ENCODE results near the gene EPHA3. TPM values are rescaled to one million over a fixed set of nuclear protein-coding genes. Genes with fewer than 3 reads are reported as not detected.

Gene EPHA3
- total and polyA plus RNA-seq, 2 donors from 2014 or later = 0.19 to 6.5 TPM

GRCh38 chr3:89246326-89246725, 138.9 kb downstream of the EPHA3 start:
- FAIRE-seq (no peak), DNase-seq (no peak)
- Histone ChIP-seq H3K36me3 (ENCODE audit: control insufficient read depth in 2 of 3, insufficient read depth in 3 of 3, low read length in 3 of 3) (no peaks in the 10 kb centered on the region), H3K4me1 (ENCODE audit: control insufficient read depth in 2 of 3, insufficient read depth in 2 of 3, low read depth in 1 of 3, low read length in 3 of 3) (no peaks in the 10 kb centered on the region), H3K9ac (ENCODE audit: low read length in 3 of 3) (no peak overlapping the region), H3K27me3 (ENCODE audit: control insufficient read depth, insufficient read depth, low read length) (no peaks in the 10 kb centered on the region), H3K9me3 (ENCODE audit: control insufficient read depth in 2 of 3, insufficient read depth in 1 of 3, low read length in 3 of 3) (no peaks in the 10 kb centered on the region), H3K27ac (ENCODE audit: low read depth in 2 of 2, low read length in 2 of 2) (no peak overlapping the region), H3K4me3 (ENCODE audit: low read length in 3 of 3) (no peak overlapping the region)
- TF ChIP-seq CTCF (IDR thresholded peaks at IDR 0.05; ENCODE audit: borderline replicate concordance, extremely low read depth, insufficient read depth) = no peak
- intact Hi-C loops (cut with DNase I) = no loop called here

- H3K9me3 ChIP-seq (ENCODE audit: control insufficient read depth in 2 of 3, insufficient read depth in 1 of 3, low read length in 3 of 3) = no peaks in the 10 kb centered on the region
- FAIRE-seq = no peak
- DNase-seq = no peak
- H3K4me1 ChIP-seq (ENCODE audit: control insufficient read depth in 2 of 3, insufficient read depth in 2 of 3, low read depth in 1 of 3, low read length in 3 of 3) = no peaks in the 10 kb centered on the region
- H3K27me3 ChIP-seq (ENCODE audit: control insufficient read depth, insufficient read depth, low read length) = no peaks in the 10 kb centered on the region
- no peak overlapping the region for H3K27ac ChIP-seq (ENCODE audit: low read depth in 2 of 2, low read length in 2 of 2)
- no peaks in the 10 kb centered on the region for H3K36me3 ChIP-seq (ENCODE audit: control insufficient read depth in 2 of 3, insufficient read depth in 3 of 3, low read length in 3 of 3)
- intact Hi-C loops (cut with DNase I) = no loop called here
- H3K9ac ChIP-seq (ENCODE audit: low read length in 3 of 3) = no peak overlapping the region
- no peak overlapping the region for H3K4me3 ChIP-seq (ENCODE audit: low read length in 3 of 3)
- TF ChIP-seq CTCF (IDR thresholded peaks at IDR 0.05; ENCODE audit: borderline replicate concordance, extremely low read depth, insufficient read depth) = no peak
Measured at GRCh38 chr3:89250742-89251141, 143.3 kb downstream of the EPHA3 start.

- FAIRE-seq (no peak), DNase-seq (no peak)
- Histone ChIP-seq H3K27ac (ENCODE audit: low read depth in 2 of 2, low read length in 2 of 2) (no peak overlapping the region), H3K9me3 (ENCODE audit: control insufficient read depth in 2 of 3, insufficient read depth in 1 of 3, low read length in 3 of 3) (no peaks in the 10 kb centered on the region), H3K4me3 (ENCODE audit: low read length in 3 of 3) (no peak overlapping the region), H3K4me1 (ENCODE audit: control insufficient read depth in 2 of 3, insufficient read depth in 2 of 3, low read depth in 1 of 3, low read length in 3 of 3) (no peaks in the 10 kb centered on the region), H3K9ac (ENCODE audit: low read length in 3 of 3) (no peak overlapping the region), H3K27me3 (ENCODE audit: control insufficient read depth, insufficient read depth, low read length) (no peaks in the 10 kb centered on the region), H3K36me3 (ENCODE audit: control insufficient read depth in 2 of 3, insufficient read depth in 3 of 3, low read length in 3 of 3) (no peaks in the 10 kb centered on the region)
- TF ChIP-seq CTCF (IDR thresholded peaks at IDR 0.05; ENCODE audit: borderline replicate concordance, extremely low read depth, insufficient read depth) = no peak
- intact Hi-C loops (cut with DNase I) = no loop called here
Measured at GRCh38 chr3:89252016-89252415, 144.6 kb downstream of the EPHA3 start.

- FAIRE-seq (no peak), DNase-seq (peak in 2 of 5 donors; percentile 23 to 31)
- H3K27me3 ChIP-seq (ENCODE audit: control insufficient read depth, insufficient read depth, low read length) = no peaks in the 10 kb centered on the region
- no peak overlapping the region for H3K9ac ChIP-seq (ENCODE audit: low read length in 3 of 3)
- H3K4me3 ChIP-seq (ENCODE audit: low read length in 3 of 3) = no peak overlapping the region
- H3K27ac ChIP-seq (ENCODE audit: low read depth in 2 of 2, low read length in 2 of 2) = no peak overlapping the region
- TF ChIP-seq CTCF (IDR thresholded peaks at IDR 0.05; ENCODE audit: borderline replicate concordance, extremely low read depth, insufficient read depth) = no peak
- H3K36me3 ChIP-seq (ENCODE audit: control insufficient read depth in 2 of 3, insufficient read depth in 3 of 3, low read length in 3 of 3) = no peaks in the 10 kb centered on the region
- H3K9me3 ChIP-seq (ENCODE audit: control insufficient read depth in 2 of 3, insufficient read depth in 1 of 3, low read length in 3 of 3) = no peaks in the 10 kb centered on the region
- H3K4me1 ChIP-seq (ENCODE audit: control insufficient read depth in 2 of 3, insufficient read depth in 2 of 3, low read depth in 1 of 3, low read length in 3 of 3) = no peaks in the 10 kb centered on the region
- intact Hi-C loops (cut with DNase I) = no loop called here
Measured at GRCh38 chr3:89252860-89253259, 145.4 kb downstream of the EPHA3 start.

Measured in kidney (tissue), 14 donors.